Osteocyte (in vitro differentiated cells): Measurements from ENCODE around the gene ZNF599. TPM values are rescaled to one million over a fixed set of nuclear protein-coding genes. Genes with fewer than 3 reads are reported as not detected.
"Not testable (repeated sequence)": the region's sequence is repeated elsewhere in the genome, so short reads cannot be mapped to it uniquely, and the experiment has no call there.

ENCODE experiments used
- DNase-seq: peaks from one replicate; pipeline ENCODE4 v3.0.0; 2021; ENCODE audit warnings: mixed read lengths; ENCODE audit not compliant: unreplicated experiment; ENCODE audit errors: extremely low spot score
- H3K27ac Mint-ChIP-seq: one replicate; pipeline ENCODE4 v1.8.0; 2021; ENCODE audit warnings: mild to moderate bottlenecking, mixed read lengths; ENCODE audit not compliant: unreplicated experiment
- H3K27me3 Mint-ChIP-seq: one replicate; pipeline ENCODE4 v1.8.0; 2021; ENCODE audit warnings: mixed read lengths; ENCODE audit not compliant: unreplicated experiment
- H3K36me3 Mint-ChIP-seq: one replicate; pipeline ENCODE4 v1.8.0; 2021; ENCODE audit warnings: mixed read lengths; ENCODE audit not compliant: unreplicated experiment
- H3K4me1 Mint-ChIP-seq: one replicate; pipeline ENCODE4 v1.8.0; 2021; ENCODE audit warnings: mixed read lengths; ENCODE audit not compliant: unreplicated experiment
- H3K4me3 Mint-ChIP-seq: one replicate; pipeline ENCODE4 v1.8.0; 2021; ENCODE audit warnings: mild to moderate bottlenecking, moderate library complexity, mixed read lengths; ENCODE audit not compliant: unreplicated experiment
- H3K9me3 Mint-ChIP-seq: one replicate; pipeline ENCODE4 v1.8.0; 2021; ENCODE audit warnings: mixed read lengths; ENCODE audit not compliant: unreplicated experiment
- CTCF ChIP-seq: fragments of 200-600 bp; sonication (generic); IDR thresholded peaks from 2 replicates; pipeline ENCODE4 v1.5.0; 2021; ENCODE audit warnings: antibody characterized with exemption, mild to moderate bottlenecking, moderate library complexity
- total RNA-seq: library from RNA; stranded (reverse); gene quantifications from 2 replicates; pipeline ENCODE4 v1.2.1, GENCODE V29; 2021

The ZNF599 gene
- total RNA-seq, 1 donor from 2014 or later = 8.7 TPM

GRCh38 chr19:34806976-34807860 is 34.2 kb upstream of the ZNF599 start:
- H3K27me3 Mint-ChIP-seq = no peaks in the 10 kb centered on the region
- no peaks in the 10 kb centered on the region for H3K36me3 Mint-ChIP-seq
- H3K4me3 Mint-ChIP-seq = no peak overlapping the region
- TF ChIP-seq CTCF = no peak
- DNase-seq = peak; percentile 59
- no peaks in the 10 kb centered on the region for H3K4me1 Mint-ChIP-seq
- peaks cover 34% of the 10 kb centered on the region for H3K9me3 Mint-ChIP-seq
- H3K27ac Mint-ChIP-seq = no peak overlapping the region

GRCh38 chr19:34804115-34804514 is 31.1 kb upstream of the ZNF599 start:
- Mint-ChIP-seq H3K9me3 (peaks cover 33% of the 10 kb centered on the region), H3K27ac (no peak overlapping the region), H3K36me3 (no peaks in the 10 kb centered on the region), H3K4me1 (no peaks in the 10 kb centered on the region), H3K4me3 (no peak overlapping the region), H3K27me3 (no peaks in the 10 kb centered on the region)
- peak; percentile 46 for DNase-seq
- TF ChIP-seq CTCF = no peak

- H3K27me3 Mint-ChIP-seq, H3K4me3 Mint-ChIP-seq, H3K4me1 Mint-ChIP-seq, H3K36me3 Mint-ChIP-seq, H3K27ac Mint-ChIP-seq, DNase-seq: not testable (repeated sequence)
- peaks cover 32% of the 10 kb centered on the region for H3K9me3 Mint-ChIP-seq
Measured at GRCh38 chr19:34796953-34797352, 23.9 kb upstream of the ZNF599 start.

GRCh38 chr19:34794066-34794960 is 21.3 kb upstream of the ZNF599 start:
- H3K4me3 Mint-ChIP-seq = no peak overlapping the region
- H3K27me3 Mint-ChIP-seq = no peaks in the 10 kb centered on the region
- no peaks in the 10 kb centered on the region for H3K4me1 Mint-ChIP-seq
- peak; percentile 46 for DNase-seq
- H3K27ac Mint-ChIP-seq = no peak overlapping the region
- no peaks in the 10 kb centered on the region for H3K36me3 Mint-ChIP-seq
- peaks cover 22% of the 10 kb centered on the region for H3K9me3 Mint-ChIP-seq
- TF ChIP-seq CTCF = no peak

- no peak for TF ChIP-seq CTCF
- DNase-seq = peak; percentile 27
- Mint-ChIP-seq H3K36me3 (no peaks in the 10 kb centered on the region), H3K27me3 (no peaks in the 10 kb centered on the region), H3K9me3 (peaks cover 18% of the 10 kb centered on the region), H3K4me1 (no peaks in the 10 kb centered on the region), H3K4me3 (no peak overlapping the region), H3K27ac (no peak overlapping the region)
Measured at GRCh38 chr19:34793565-34793964, 20.6 kb upstream of the ZNF599 start.
